NCI-H2029 (cell line): ENCODE results near the gene ZNF689.
"Not testable (repeated sequence)": the region's sequence is repeated elsewhere in the genome, so short reads cannot be mapped to it uniquely, and the experiment has no call there.

Experiments
- DNase-seq: peaks from one replicate; lab custom pipeline; 2025; lab: John Stamatoyannopoulos, UW

ZNF689 gene

DNA sequence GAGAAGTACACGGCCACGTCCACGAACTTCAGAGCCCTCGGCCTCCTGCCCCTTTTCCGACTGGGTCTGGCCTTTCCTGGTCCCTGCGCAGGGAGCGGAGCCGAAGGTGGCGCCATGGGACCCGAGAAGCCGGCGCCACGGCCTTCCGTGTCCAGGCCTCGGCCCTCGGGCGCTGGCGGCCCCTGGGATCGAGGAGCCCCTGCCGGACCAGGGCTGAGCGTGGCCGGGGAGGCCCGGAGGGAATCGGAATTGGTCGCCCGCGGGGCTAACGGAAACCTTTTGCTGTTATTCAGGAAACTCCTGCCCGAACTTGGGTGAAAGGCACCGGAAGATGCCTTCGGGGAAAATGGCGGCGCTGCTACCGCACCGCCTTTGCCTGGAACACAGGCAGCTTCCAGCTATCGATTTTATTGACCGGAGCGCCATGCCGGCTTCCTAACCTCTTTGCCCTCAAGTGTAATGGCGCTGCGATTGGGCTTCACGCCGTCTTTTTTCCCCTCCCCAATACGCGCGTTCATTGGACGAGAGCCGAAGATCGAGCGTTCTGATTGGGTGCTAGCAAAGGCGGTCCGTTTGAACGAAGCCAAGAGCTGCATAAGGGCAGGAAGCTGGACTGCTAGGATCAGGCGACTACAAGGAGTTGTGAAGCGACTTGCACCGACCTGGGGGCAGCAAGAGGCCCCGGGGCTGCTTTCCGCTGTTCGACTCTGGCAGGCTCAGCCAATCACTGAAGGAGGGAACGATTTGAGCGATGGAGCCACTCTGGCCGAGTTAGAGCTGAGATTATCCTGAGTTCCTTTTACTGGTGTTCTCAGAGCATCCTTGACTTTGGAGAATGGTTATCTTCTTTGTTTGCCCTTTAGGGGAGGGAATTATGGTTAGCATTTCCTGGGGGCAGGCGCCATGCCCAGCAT, at the start of gene ZNF689:
Gene ZNF689 (minus strand): TSS at position 464 of the 914 bp plus-strand sequence. CDS start 348 bp downstream, at position 116.
- peak; percentile 90 for DNase-seq

DNA sequence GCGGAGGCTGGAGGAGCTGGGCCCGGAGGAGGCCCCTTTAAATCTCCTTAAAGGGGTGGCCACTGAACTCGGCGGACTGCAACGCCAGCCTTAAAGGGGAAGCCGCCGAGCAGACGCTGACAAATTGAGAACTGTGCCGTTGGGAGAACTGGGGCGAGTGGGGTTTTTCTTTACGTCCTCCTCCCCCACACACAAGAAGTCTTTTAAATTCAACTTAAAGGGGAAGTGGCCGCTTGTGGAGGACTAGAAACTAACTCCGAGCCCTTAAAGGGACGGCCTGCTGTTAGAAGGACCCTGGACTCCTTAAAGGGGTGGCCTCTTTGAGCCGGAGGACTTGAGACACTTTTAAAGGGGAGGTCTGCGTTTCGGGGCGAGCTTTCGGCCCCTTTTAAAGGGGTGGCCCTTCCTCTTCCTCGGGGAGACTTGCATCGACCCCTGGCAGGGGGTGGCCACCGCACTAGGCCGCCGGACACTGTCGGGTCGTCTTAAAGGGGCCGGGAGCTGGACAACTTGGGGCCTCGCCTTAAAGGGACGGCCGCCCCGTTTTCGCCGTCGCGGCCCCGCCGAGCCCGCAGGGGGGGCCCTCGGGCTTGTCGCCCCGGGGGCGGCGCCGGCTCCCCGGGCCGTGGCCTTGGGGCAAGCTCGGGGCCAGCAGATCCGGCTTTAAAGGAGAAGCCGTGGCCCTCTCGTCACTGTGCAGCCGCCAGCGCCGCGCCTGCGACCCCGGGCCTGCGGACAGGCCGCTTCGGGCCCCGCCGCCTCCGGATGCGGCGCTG, 48.7 kb upstream of the ZNF689 start:
- DNase-seq = peak; percentile 95

GRCh38 chr16:30657866-30658730, 47.9 kb upstream of the ZNF689 start, which contains the start of gene FBRS:
Gene FBRS, plus strand, starts transcription at chr16:30658431. Its CDS starts 1,088 bp downstream, at chr16:30659519.
- peak; percentile 99 for DNase-seq

- peak; percentile 73 for DNase-seq
These were observed 47.0 kb upstream of the ZNF689 start for GRCh38 chr16:30656974-30657865.

GRCh38 chr16:30656388-30656787, 46.2 kb upstream of the ZNF689 start:
- no peak for DNase-seq

- DNase-seq = no peak
These were observed 45.7 kb upstream of the ZNF689 start for GRCh38 chr16:30655815-30656347.

DNA sequence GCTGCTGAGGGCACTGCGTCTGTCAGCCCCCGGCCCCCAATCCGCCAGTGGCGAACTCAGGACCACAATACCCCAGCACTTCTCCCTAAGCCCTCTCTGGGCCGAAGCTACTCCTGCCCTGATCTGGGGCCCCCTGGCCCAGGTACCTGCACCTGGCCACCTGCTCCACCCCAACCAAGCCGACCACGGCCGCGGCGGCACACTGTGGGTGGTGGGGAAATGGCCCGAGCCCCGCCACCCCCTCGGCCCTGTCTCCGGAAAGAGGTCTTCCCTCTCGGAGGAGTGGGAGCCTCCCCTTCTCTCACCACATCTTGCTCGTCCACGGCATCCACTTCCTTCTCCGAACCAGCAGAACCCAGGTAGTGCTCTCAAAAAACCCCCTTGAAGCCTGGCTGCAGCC, 44.7 kb upstream of the ZNF689 start:
- no peak for DNase-seq

DNA sequence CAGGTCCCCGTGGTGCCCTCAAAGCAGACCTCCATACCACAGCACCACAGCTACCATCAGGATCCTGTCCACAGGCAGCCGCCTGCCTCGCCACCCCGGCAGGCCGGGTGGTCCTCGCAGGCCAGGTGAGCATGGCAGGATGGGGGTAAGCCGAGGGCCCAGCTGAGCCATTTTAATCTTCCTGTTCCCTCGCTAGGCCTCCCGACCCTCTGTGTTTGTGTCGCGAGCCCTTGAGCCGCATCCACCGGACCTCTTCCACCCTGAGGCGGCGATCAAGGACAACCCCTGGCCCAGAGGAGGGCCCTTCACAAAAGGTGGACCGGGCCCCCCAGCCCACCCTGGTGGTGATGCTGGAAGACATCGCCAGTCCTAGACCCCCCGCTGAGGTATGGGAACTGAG, 42.5 kb upstream of the ZNF689 start:
- DNase-seq = no peak

DNA sequence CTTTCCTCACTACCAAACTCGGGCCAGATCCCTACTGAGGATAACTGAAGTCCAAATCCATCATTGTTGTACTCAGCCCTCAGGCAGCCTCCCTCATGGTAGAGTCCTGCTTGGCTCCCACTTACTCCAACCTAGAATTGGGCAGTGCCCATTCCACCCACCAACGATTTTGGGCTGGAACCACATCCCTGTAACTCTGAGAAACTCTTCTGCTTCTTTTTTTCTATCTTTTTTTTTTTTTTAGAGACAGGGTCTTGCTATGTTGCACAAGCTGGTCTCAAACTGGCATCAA, 41.8 kb upstream of the ZNF689 start:
- DNase-seq = no peak

- peak; percentile 33 for DNase-seq
These were observed 41.2 kb upstream of the ZNF689 start for GRCh38 chr16:30651124-30652004.

GRCh38 chr16:30650369-30651123, 40.4 kb upstream of the ZNF689 start, which contains the start of gene PRR14:
Gene PRR14, plus strand, starts transcription at chr16:30650960. Its CDS starts 686 bp downstream, at chr16:30651646.
- DNase-seq = peak; percentile 99

- DNase-seq = no peak
These were observed 39.7 kb upstream of the ZNF689 start for GRCh38 chr16:30649725-30650368.

GRCh38 chr16:30647274-30647571, 37.0 kb upstream of the ZNF689 start:
- no peak for DNase-seq

- no peak for DNase-seq
These were observed 35.5 kb upstream of the ZNF689 start for GRCh38 chr16:30645727-30646126.

GRCh38 chr16:30644334-30644830, 34.2 kb upstream of the ZNF689 start:
- DNase-seq = peak; percentile 10

GRCh38 chr16:30641378-30641982, 31.3 kb upstream of the ZNF689 start:
- no peak for DNase-seq

DNA sequence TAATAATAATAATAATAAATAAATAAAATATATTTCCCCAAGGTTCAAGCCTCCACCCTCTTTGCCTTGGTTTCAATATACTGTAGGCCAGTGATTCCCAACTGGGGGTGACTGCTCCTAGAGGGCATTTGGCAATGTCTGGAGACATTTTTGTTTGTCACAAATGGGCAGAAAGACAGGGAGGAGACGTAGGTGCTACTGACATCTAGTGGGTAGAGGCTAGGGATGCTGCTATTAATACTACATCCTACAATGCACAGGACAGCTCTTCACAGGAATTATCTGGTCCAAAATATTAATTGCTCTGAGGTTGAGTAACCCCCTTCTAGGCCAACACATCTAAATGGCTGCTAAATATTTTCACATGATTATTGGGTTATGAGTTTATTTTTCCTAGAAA, 27.8 kb upstream of the ZNF689 start:
- peak; percentile 9 for DNase-seq

GRCh38 chr16:30637139-30637538, 26.9 kb upstream of the ZNF689 start:
- not testable (repeated sequence) for DNase-seq
